ENCODE data around the gene NSUN6. TPM values are rescaled to one million over a fixed set of nuclear protein-coding genes. Genes with fewer than 3 reads are reported as not detected.

NSUN6 gene
- total and polyA plus RNA-seq, 5 donors from 2014 or later = 10.2 to 43.6 (median 14.4) TPM

- peaks cover 0 to 1% (median 0%) of the 10 kb centered on the region in 7 donors for H3K9me3 Mint-ChIP-seq
- DNase-seq (no peak), ATAC-seq (ENCODE audit: low read depth in 2 of 2) (no peak)
- H3K27me3 Mint-ChIP-seq = no peaks in the 10 kb centered on the region
- Histone ChIP-seq H3K9me3 (ENCODE audit: control insufficient read depth in 2 of 2, low read length in 2 of 2) (no peaks in the 10 kb centered on the region), H3K27me3 (ENCODE audit: control insufficient read depth, insufficient read depth, low read length) (no peaks in the 10 kb centered on the region), H3K4me3 (ENCODE audit: low read depth, low read length) (no peak overlapping the region), H3K27ac (ENCODE audit: insufficient read depth, low read length, poor library complexity, severe bottlenecking) (no peak overlapping the region), H3K4me1 (ENCODE audit: control insufficient read depth, insufficient read depth, low read length, poor library complexity, severe bottlenecking) (no peaks in the 10 kb centered on the region), H3K36me3 (ENCODE audit: control insufficient read depth, insufficient read depth, low read length) (peaks cover 23% of the 10 kb centered on the region)
- peaks cover 61% of the 10 kb centered on the region for H3K36me3 Mint-ChIP-seq
- no peak overlapping the region for H3K4me3 Mint-ChIP-seq
- H3K4me1 Mint-ChIP-seq = peaks cover 5 to 23% (median 8%) of the 10 kb centered on the region in 4 donors
- peak overlapping the region in 1 of 3 donors; percentile 67 for H3K27ac Mint-ChIP-seq
These were observed 32.4 kb downstream of the NSUN6 start for GRCh38 chr10:18619016-18619415.

- no peaks in the 10 kb centered on the region for H3K9me3 ChIP-seq (ENCODE audit: control insufficient read depth in 2 of 2, low read length in 2 of 2)
- no peaks in the 10 kb centered on the region for H3K4me1 ChIP-seq (ENCODE audit: control insufficient read depth, insufficient read depth, low read length, poor library complexity, severe bottlenecking)
- H3K36me3 ChIP-seq (ENCODE audit: control insufficient read depth, insufficient read depth, low read length) = peaks cover 26% of the 10 kb centered on the region
- ATAC-seq (ENCODE audit: low read depth in 2 of 2) (no peak), DNase-seq (no peak)
- peak overlapping the region in 1 of 3 donors; percentile 22 for H3K27ac Mint-ChIP-seq
- peaks cover 0 to 1% (median 0%) of the 10 kb centered on the region in 7 donors for H3K9me3 Mint-ChIP-seq
- H3K27me3 ChIP-seq (ENCODE audit: control insufficient read depth, insufficient read depth, low read length) = no peaks in the 10 kb centered on the region
- H3K4me3 ChIP-seq (ENCODE audit: low read depth, low read length) = no peak overlapping the region
- no peak overlapping the region for H3K27ac ChIP-seq (ENCODE audit: insufficient read depth, low read length, poor library complexity, severe bottlenecking)
- peaks cover 50% of the 10 kb centered on the region for H3K36me3 Mint-ChIP-seq
- H3K27me3 Mint-ChIP-seq = no peaks in the 10 kb centered on the region
- H3K4me1 Mint-ChIP-seq = peaks cover 5 to 20% (median 7%) of the 10 kb centered on the region in 4 donors
- H3K4me3 Mint-ChIP-seq = no peak overlapping the region
These were observed 35.0 kb downstream of the NSUN6 start for GRCh38 chr10:18616337-18616736.

DNA sequence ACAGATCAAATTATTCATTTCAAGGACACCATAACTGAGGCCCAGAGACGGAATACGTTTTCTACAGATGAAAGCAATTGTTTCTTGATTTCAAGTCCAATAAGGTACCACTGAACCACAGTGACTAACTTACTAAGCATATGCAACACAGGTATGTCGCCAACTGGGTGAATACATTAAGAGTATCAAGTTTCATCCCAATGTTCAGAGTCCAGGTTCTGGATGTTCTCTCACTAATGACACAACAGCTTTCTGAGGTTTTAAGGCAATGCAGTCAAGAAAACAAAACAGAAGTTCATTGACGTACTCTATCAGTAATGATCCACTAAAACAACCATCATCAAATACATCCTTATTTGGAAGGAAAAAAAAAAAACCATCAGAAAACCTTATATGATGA is 35.8 kb downstream of the NSUN6 start:
- Histone ChIP-seq H3K9me3 (ENCODE audit: control insufficient read depth in 2 of 2, low read length in 2 of 2) (no peaks in the 10 kb centered on the region), H3K36me3 (ENCODE audit: control insufficient read depth, insufficient read depth, low read length) (peaks cover 26% of the 10 kb centered on the region), H3K4me1 (ENCODE audit: control insufficient read depth, insufficient read depth, low read length, poor library complexity, severe bottlenecking) (no peaks in the 10 kb centered on the region), H3K27ac (ENCODE audit: insufficient read depth, low read length, poor library complexity, severe bottlenecking) (no peak overlapping the region), H3K27me3 (ENCODE audit: control insufficient read depth, insufficient read depth, low read length) (no peaks in the 10 kb centered on the region), H3K4me3 (ENCODE audit: low read depth, low read length) (no peak overlapping the region)
- ATAC-seq (ENCODE audit: low read depth in 2 of 2) = no peak
- Mint-ChIP-seq H3K4me3 (no peak overlapping the region), H3K27me3 (no peaks in the 10 kb centered on the region), H3K9me3 (peaks cover 0 to 1% (median 0%) of the 10 kb centered on the region in 7 donors), H3K4me1 (peaks cover 3 to 19% (median 8%) of the 10 kb centered on the region in 4 donors), H3K27ac (no peak overlapping the region), H3K36me3 (peaks cover 49% of the 10 kb centered on the region)
- no peak for DNase-seq

DNA sequence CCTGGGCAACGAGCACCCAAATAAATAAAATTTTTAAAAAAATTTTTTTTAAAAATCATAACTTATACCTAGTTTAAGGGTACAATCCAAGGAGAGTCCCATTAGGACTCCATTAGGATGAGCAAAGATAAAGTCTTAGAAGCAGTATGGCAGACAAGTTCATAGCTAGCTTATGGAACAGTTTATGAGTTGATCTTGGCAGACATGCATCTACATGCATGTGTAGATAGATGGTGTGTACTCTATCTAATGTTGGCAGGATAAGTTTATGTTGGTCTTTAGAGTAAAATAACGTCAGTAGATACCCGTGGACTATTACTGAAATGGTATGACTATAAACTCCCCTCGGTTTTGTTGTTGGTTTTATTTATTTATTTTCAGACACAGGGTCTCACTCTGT is 40.2 kb downstream of the NSUN6 start:
- Mint-ChIP-seq H3K4me1 (peaks cover 0 to 5% (median 2%) of the 10 kb centered on the region in 4 donors), H3K27ac (no peak overlapping the region), H3K4me3 (no peak overlapping the region), H3K9me3 (peaks cover 0 to 1% (median 0%) of the 10 kb centered on the region in 7 donors), H3K36me3 (peaks cover 37% of the 10 kb centered on the region), H3K27me3 (no peaks in the 10 kb centered on the region)
- no peaks in the 10 kb centered on the region for H3K27me3 ChIP-seq (ENCODE audit: control insufficient read depth, insufficient read depth, low read length)
- H3K27ac ChIP-seq (ENCODE audit: insufficient read depth, low read length, poor library complexity, severe bottlenecking) = no peak overlapping the region
- DNase-seq (no peak), ATAC-seq (ENCODE audit: low read depth in 2 of 2) (no peak)
- peaks cover 36% of the 10 kb centered on the region for H3K36me3 ChIP-seq (ENCODE audit: control insufficient read depth, insufficient read depth, low read length)
- no peaks in the 10 kb centered on the region for H3K9me3 ChIP-seq (ENCODE audit: control insufficient read depth in 2 of 2, low read length in 2 of 2)
- no peak overlapping the region for H3K4me3 ChIP-seq (ENCODE audit: low read depth, low read length)
- no peaks in the 10 kb centered on the region for H3K4me1 ChIP-seq (ENCODE audit: control insufficient read depth, insufficient read depth, low read length, poor library complexity, severe bottlenecking)

GRCh38 chr10:18610517-18610916 is 40.9 kb downstream of the NSUN6 start:
- no peak for DNase-seq
- peaks cover 37% of the 10 kb centered on the region for H3K36me3 Mint-ChIP-seq
- H3K4me1 Mint-ChIP-seq = peaks cover 0 to 5% (median 4%) of the 10 kb centered on the region in 4 donors
- H3K27ac Mint-ChIP-seq = peak overlapping the region in 2 of 3 donors; percentile 71 to 77
- no peaks in the 10 kb centered on the region for H3K4me1 ChIP-seq (ENCODE audit: control insufficient read depth, insufficient read depth, low read length, poor library complexity, severe bottlenecking)
- no peaks in the 10 kb centered on the region for H3K9me3 ChIP-seq (ENCODE audit: control insufficient read depth in 2 of 2, low read length in 2 of 2)
- peaks cover 40% of the 10 kb centered on the region for H3K36me3 ChIP-seq (ENCODE audit: control insufficient read depth, insufficient read depth, low read length)
- no peak for ATAC-seq (ENCODE audit: low read depth in 2 of 2)
- no peak overlapping the region for H3K27ac ChIP-seq (ENCODE audit: insufficient read depth, low read length, poor library complexity, severe bottlenecking)
- no peaks in the 10 kb centered on the region for H3K27me3 ChIP-seq (ENCODE audit: control insufficient read depth, insufficient read depth, low read length)
- no peak overlapping the region for H3K4me3 ChIP-seq (ENCODE audit: low read depth, low read length)
- H3K4me3 Mint-ChIP-seq = no peak overlapping the region
- no peaks in the 10 kb centered on the region for H3K27me3 Mint-ChIP-seq
- H3K9me3 Mint-ChIP-seq = peaks cover 0 to 1% (median 0%) of the 10 kb centered on the region in 7 donors

DNA sequence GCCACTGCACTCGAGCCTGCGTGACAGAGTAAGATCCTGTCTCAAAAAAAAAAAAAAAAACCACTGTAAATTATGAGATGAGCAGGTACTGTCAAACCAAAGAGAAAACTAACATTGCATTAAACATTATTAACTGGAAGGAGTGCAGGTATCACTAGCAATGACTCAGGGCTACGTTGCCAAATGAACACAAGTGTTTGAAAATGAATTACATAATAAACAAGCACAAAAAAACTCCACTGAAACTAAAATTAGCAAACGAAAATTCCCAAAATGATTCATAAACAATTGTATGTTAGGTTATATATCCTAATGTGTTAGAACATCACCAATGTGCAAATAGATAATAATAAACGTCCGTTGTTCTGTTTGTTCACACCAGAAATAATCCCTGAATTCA is 42.8 kb downstream of the NSUN6 start:
- peaks cover 36% of the 10 kb centered on the region for H3K36me3 Mint-ChIP-seq
- no peaks in the 10 kb centered on the region for H3K4me1 ChIP-seq (ENCODE audit: control insufficient read depth, insufficient read depth, low read length, poor library complexity, severe bottlenecking)
- no peaks in the 10 kb centered on the region for H3K27me3 ChIP-seq (ENCODE audit: control insufficient read depth, insufficient read depth, low read length)
- no peak for ATAC-seq (ENCODE audit: low read depth in 2 of 2)
- no peak overlapping the region for H3K4me3 ChIP-seq (ENCODE audit: low read depth, low read length)
- H3K4me1 Mint-ChIP-seq = peaks cover 0 to 6% (median 2%) of the 10 kb centered on the region in 4 donors
- no peaks in the 10 kb centered on the region for H3K9me3 Mint-ChIP-seq
- DNase-seq = no peak
- H3K27ac Mint-ChIP-seq = peak overlapping the region in 2 of 3 donors; percentile 20 to 29
- H3K36me3 ChIP-seq (ENCODE audit: control insufficient read depth, insufficient read depth, low read length) = peaks cover 40% of the 10 kb centered on the region
- no peak overlapping the region for H3K4me3 Mint-ChIP-seq
- no peaks in the 10 kb centered on the region for H3K9me3 ChIP-seq (ENCODE audit: control insufficient read depth in 2 of 2, low read length in 2 of 2)
- no peak overlapping the region for H3K27ac ChIP-seq (ENCODE audit: insufficient read depth, low read length, poor library complexity, severe bottlenecking)
- no peaks in the 10 kb centered on the region for H3K27me3 Mint-ChIP-seq

GRCh38 chr10:18607503-18608378 is 43.6 kb downstream of the NSUN6 start:
- H3K27me3 Mint-ChIP-seq = no peaks in the 10 kb centered on the region
- peaks cover 0 to 6% (median 2%) of the 10 kb centered on the region in 4 donors for H3K4me1 Mint-ChIP-seq
- no peaks in the 10 kb centered on the region for H3K27me3 ChIP-seq (ENCODE audit: control insufficient read depth, insufficient read depth, low read length)
- H3K27ac ChIP-seq (ENCODE audit: insufficient read depth, low read length, poor library complexity, severe bottlenecking) = no peak overlapping the region
- no peaks in the 10 kb centered on the region for H3K9me3 Mint-ChIP-seq
- no peak overlapping the region for H3K4me3 Mint-ChIP-seq
- no peaks in the 10 kb centered on the region for H3K4me1 ChIP-seq (ENCODE audit: control insufficient read depth, insufficient read depth, low read length, poor library complexity, severe bottlenecking)
- H3K36me3 ChIP-seq (ENCODE audit: control insufficient read depth, insufficient read depth, low read length) = peaks cover 38% of the 10 kb centered on the region
- ATAC-seq (ENCODE audit: low read depth in 2 of 2) (no peak), DNase-seq (no peak)
- H3K4me3 ChIP-seq (ENCODE audit: low read depth, low read length) = no peak overlapping the region
- no peaks in the 10 kb centered on the region for H3K9me3 ChIP-seq (ENCODE audit: control insufficient read depth in 2 of 2, low read length in 2 of 2)
- H3K27ac Mint-ChIP-seq = no peak overlapping the region
- peaks cover 38% of the 10 kb centered on the region for H3K36me3 Mint-ChIP-seq
